HG03460 (cell line): ENCODE measurements around the gene CXCL13.
"Not testable (repeated sequence)": the region's sequence is repeated elsewhere in the genome, so short reads cannot be mapped to it uniquely, and the experiment has no call there.

Experiments
- ATAC-seq: cut with Tn5 transposase; IDR thresholded peaks from one replicate; pipeline ENCODE4 v1.9.1; 2021; ENCODE audit not compliant: unreplicated experiment

The CXCL13 gene

DNA sequence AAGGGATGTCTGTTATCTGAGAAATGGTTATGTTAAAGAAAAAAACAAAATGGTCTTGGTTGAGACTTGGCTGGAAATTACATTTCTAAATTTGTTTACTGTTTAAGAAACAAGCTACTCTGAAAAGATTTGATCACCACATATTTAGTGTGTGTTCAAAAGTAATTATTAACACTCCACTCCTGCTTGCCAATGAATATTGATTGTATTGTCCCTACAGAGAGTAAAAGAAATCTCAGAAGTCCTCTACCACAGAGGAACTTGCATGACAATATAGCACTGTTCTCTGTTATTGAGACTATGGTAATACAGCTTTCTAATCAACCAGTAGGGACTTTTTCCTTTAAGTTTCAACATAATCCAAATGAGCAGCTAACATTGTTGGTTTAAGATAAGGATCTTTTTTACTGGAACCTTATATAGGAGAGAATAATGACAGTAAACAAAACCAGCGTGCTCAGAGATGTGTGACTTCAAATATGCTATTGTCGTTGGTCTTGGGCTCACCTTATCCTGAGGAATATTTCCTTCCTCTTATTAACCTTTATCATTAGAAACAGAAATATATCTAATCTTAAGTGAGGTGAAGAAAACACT, 47.6 kb downstream of the CXCL13 start:
- no peak for ATAC-seq

- ATAC-seq, result not testable (repeated sequence)
Measured at GRCh38 chr4:77660318-77660717, 54.7 kb downstream of the CXCL13 start.
